Measurements from ENCODE around the gene CGREF1.
A peak's percentile ranks its signal among the peaks of the same experiment; 100 is the strongest.
"Not testable (repeated sequence)": the region's sequence is repeated elsewhere in the genome, so short reads cannot be mapped to it uniquely, and the experiment has no call there.

Gene CGREF1

DNA sequence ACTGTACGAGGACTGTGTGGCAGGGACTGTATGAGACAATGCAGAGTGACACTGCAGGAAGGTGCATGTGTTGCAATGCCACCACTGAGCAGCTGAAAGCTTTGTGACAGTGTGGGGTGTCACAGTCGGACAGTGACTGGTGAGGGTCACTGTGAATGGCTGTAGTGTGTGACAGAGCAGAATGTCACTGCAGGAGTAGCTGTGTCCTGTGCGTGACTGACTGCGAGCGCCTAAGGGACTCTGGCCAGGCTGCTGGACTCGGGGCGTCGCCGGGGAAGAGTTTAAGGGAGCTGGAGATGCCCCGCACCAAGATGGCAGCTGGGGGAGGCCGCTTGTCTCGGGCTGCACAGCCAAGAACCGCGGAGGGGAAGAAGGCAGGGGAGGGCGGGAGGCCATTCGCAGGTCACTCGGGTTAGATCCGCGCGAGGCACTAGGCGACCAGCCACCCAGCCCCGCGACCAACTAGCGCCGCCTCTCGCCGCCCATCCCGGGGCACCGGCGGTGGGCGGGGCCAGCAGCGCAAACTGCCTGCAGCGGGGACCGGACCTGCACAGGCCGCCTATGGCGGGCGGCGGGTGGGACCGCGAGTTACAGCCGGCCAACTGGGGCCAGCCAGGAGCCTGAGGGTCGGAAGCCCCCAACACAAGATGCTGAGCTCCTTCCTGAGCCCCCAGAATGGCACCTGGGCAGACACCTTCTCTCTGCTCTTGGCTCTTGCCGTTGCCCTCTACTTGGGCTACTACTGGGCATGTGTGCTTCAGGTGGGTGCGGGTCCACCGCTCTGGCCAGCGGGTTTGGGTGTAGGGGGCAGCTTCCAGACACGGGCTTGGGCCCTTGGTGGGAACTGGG lies 4.6 kb upstream of the CGREF1 start, which contains the start of gene ABHD1:
Gene ABHD1 (plus strand): TSS at position 514 of the 849 bp plus-strand sequence. CDS start 134 bp downstream, at position 648.
- Histone ChIP-seq H3K4me2 (ENCODE audit: low read length) (peak within 1 kb of the TSS; percentile 71), H4K20me1 (ENCODE audit: control insufficient read depth, insufficient read depth, low read depth, low read length) (no peaks in the 10 kb centered on the region), H3K9me2 (replicated peaks; ENCODE audit: control insufficient read depth, low read length) (no peaks in the 10 kb centered on the region), H3K79me2 (ENCODE audit: control insufficient read depth, low read length) (no peaks in the 10 kb centered on the region), H3K4me1 (ENCODE audit: control insufficient read depth, low read length) (peaks cover 13% of the 10 kb centered on the region), H3K4me3 (ENCODE audit: low read length) (peak within 1 kb of the TSS; percentile 61), H3K36me3 (ENCODE audit: control insufficient read depth, low read length) (no peaks in the 10 kb centered on the region), H3K9me3 (ENCODE audit: control insufficient read depth, insufficient read depth, low read length) (no peaks in the 10 kb centered on the region), H3K27ac (ENCODE audit: low read depth, low read length) (no peak within 1 kb of the TSS), H3F3A (ENCODE audit: control insufficient read depth, insufficient read depth) (no peaks in the 10 kb centered on the region), H3K27me3 (ENCODE audit: control insufficient read depth, low read length) (peaks cover 29% of the 10 kb centered on the region)
- no peak for TF ChIP-seq EZH2phosphoT487 (IDR thresholded peaks at IDR 0.05; ENCODE audit: borderline replicate concordance, low read length)
- peak; percentile 13 for TF ChIP-seq CTCF (IDR thresholded peaks at IDR 0.05; ENCODE audit: low read depth, low read length, poor library complexity, severe bottlenecking)

GRCh38 chr2:27122791-27123190 lies 3.9 kb upstream of the CGREF1 start:
- Histone ChIP-seq H3K79me2 (ENCODE audit: control insufficient read depth, low read length) (no peaks in the 10 kb centered on the region), H3K27me3 (ENCODE audit: control insufficient read depth, low read length) (peaks cover 29% of the 10 kb centered on the region), H3F3A (ENCODE audit: control insufficient read depth, insufficient read depth) (no peaks in the 10 kb centered on the region), H3K4me2 (ENCODE audit: low read length) (no peak overlapping the region), H3K4me1 (ENCODE audit: control insufficient read depth, low read length) (peaks cover 13% of the 10 kb centered on the region), H3K9me2 (replicated peaks; ENCODE audit: control insufficient read depth, low read length) (no peaks in the 10 kb centered on the region), H4K20me1 (ENCODE audit: control insufficient read depth, insufficient read depth, low read depth, low read length) (no peaks in the 10 kb centered on the region), H3K9me3 (ENCODE audit: control insufficient read depth, insufficient read depth, low read length) (no peaks in the 10 kb centered on the region), H3K27ac (ENCODE audit: low read depth, low read length) (no peak overlapping the region), H3K36me3 (ENCODE audit: control insufficient read depth, low read length) (no peaks in the 10 kb centered on the region), H3K4me3 (ENCODE audit: low read length) (no peak overlapping the region)
- no peak for TF ChIP-seq EZH2phosphoT487 (IDR thresholded peaks at IDR 0.05; ENCODE audit: borderline replicate concordance, low read length)
- TF ChIP-seq CTCF (IDR thresholded peaks at IDR 0.05; ENCODE audit: low read depth, low read length, poor library complexity, severe bottlenecking): no peak

DNA sequence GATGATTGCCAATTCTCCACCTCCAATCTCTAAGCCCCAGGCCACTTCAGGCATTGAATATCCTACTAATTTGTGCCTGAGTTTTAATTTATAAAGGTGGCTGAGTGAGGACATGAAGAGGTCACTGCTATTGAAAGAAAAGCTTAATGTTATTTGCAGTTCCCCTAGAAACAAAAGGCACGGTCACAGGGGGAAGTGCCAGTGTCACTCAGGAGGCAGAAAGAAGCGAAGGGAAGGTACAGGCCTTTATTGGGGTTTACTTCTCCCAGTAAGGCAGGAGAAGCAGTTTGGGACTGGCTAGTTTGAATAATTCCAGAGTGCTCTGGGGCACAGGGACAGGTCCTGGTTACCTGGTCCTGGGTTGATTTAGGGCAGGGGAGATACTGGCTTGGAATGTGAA lies 3.0 kb upstream of the CGREF1 start:
- H3K9me3 ChIP-seq (ENCODE audit: control insufficient read depth, insufficient read depth, low read length): no peaks in the 10 kb centered on the region
- peaks cover 29% of the 10 kb centered on the region for H3K27me3 ChIP-seq (ENCODE audit: control insufficient read depth, low read length)
- no peak overlapping the region for H3K4me2 ChIP-seq (ENCODE audit: low read length)
- H3K79me2 ChIP-seq (ENCODE audit: control insufficient read depth, low read length): no peaks in the 10 kb centered on the region
- H4K20me1 ChIP-seq (ENCODE audit: control insufficient read depth, insufficient read depth, low read depth, low read length): no peaks in the 10 kb centered on the region
- no peaks in the 10 kb centered on the region for H3F3A ChIP-seq (ENCODE audit: control insufficient read depth, insufficient read depth)
- TF ChIP-seq CTCF (IDR thresholded peaks at IDR 0.05; ENCODE audit: low read depth, low read length, poor library complexity, severe bottlenecking) (no peak), EZH2phosphoT487 (IDR thresholded peaks at IDR 0.05; ENCODE audit: borderline replicate concordance, low read length) (no peak)
- H3K27ac ChIP-seq (ENCODE audit: low read depth, low read length): no peak overlapping the region
- H3K36me3 ChIP-seq (ENCODE audit: control insufficient read depth, low read length): no peaks in the 10 kb centered on the region
- H3K9me2 ChIP-seq (replicated peaks; ENCODE audit: control insufficient read depth, low read length): no peaks in the 10 kb centered on the region
- peaks cover 13% of the 10 kb centered on the region for H3K4me1 ChIP-seq (ENCODE audit: control insufficient read depth, low read length)
- no peak overlapping the region for H3K4me3 ChIP-seq (ENCODE audit: low read length)

DNA sequence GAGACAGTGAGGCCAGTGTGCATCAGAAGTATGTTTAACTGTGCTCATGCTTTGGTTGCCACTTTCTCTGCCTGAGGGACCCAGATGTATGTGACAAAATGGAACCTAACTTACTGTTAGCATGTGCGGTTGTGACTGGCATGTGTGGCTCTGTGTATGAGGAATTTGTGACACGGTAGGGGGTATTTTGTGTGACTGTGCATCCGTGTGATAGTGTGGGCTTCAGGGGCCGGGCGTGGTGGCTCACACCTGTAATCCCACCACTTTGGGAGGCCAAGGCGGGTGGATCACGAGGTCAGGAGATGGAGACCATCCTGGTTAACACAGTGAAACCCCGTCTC lies 372 bp upstream of the CGREF1 start:
- not testable (repeated sequence) for H3K9me3 ChIP-seq (ENCODE audit: control insufficient read depth, insufficient read depth, low read length); H4K20me1 ChIP-seq (ENCODE audit: control insufficient read depth, insufficient read depth, low read depth, low read length); H3K27ac ChIP-seq (ENCODE audit: low read depth, low read length); H3K36me3 ChIP-seq (ENCODE audit: control insufficient read depth, low read length); H3F3A ChIP-seq (ENCODE audit: control insufficient read depth, insufficient read depth); H3K79me2 ChIP-seq (ENCODE audit: control insufficient read depth, low read length); H3K9me2 ChIP-seq (replicated peaks; ENCODE audit: control insufficient read depth, low read length)
- Histone ChIP-seq H3K4me1 (ENCODE audit: control insufficient read depth, low read length) (peaks cover 13% of the 10 kb centered on the region), H3K4me2 (ENCODE audit: low read length) (peak overlapping the region; percentile 65), H3K4me3 (ENCODE audit: low read length) (peak overlapping the region; percentile 55), H3K27me3 (ENCODE audit: control insufficient read depth, low read length) (peaks cover 29% of the 10 kb centered on the region)
